Retinal pigment epithelial cell (primary cell): ENCODE results near the gene LIMCH1.

Source experiments
- DNase-seq: peaks from one replicate; pipeline ENCODE4 v3.0.0-alpha.2; 2010; ENCODE audit warnings: low read depth
- H3K4me3 ChIP-seq: 2 replicates; pipeline ENCODE4 v1.5.1; 2011; ENCODE audit warnings: mild to moderate bottlenecking, low read length, control low read depth, moderate library complexity
- CTCF ChIP-seq: conservative IDR thresholded peaks from 2 replicates; pipeline ENCODE4 v1.5.1; 2011; ENCODE audit warnings: low read depth, low read length, control low read depth, inconsistent platforms

The LIMCH1 gene

GRCh38 chr4:41538887-41539498, 1.0 kb downstream of the LIMCH1 start:
- no peak for TF ChIP-seq CTCF
- H3K4me3 ChIP-seq: no peak overlapping the region
- no peak for DNase-seq

- no peak overlapping the region for H3K4me3 ChIP-seq
- no peak for TF ChIP-seq CTCF
- no peak for DNase-seq
Observed at GRCh38 chr4:41539711-41540110, 1.8 kb downstream of the LIMCH1 start.

GRCh38 chr4:41540687-41541086, 2.7 kb downstream of the LIMCH1 start:
- DNase-seq: no peak
- H3K4me3 ChIP-seq: no peak overlapping the region
- no peak for TF ChIP-seq CTCF

GRCh38 chr4:41541687-41542094, 3.7 kb downstream of the LIMCH1 start:
- no peak for TF ChIP-seq CTCF
- no peak overlapping the region for H3K4me3 ChIP-seq
- no peak for DNase-seq

- TF ChIP-seq CTCF: no peak
- no peak for DNase-seq
- no peak overlapping the region for H3K4me3 ChIP-seq
Observed at GRCh38 chr4:41542526-41543275, 4.7 kb downstream of the LIMCH1 start.

GRCh38 chr4:41545238-41545637, 7.3 kb downstream of the LIMCH1 start:
- no peak for TF ChIP-seq CTCF
- no peak overlapping the region for H3K4me3 ChIP-seq
- DNase-seq: no peak

- TF ChIP-seq CTCF: no peak
- no peak for DNase-seq
- no peak overlapping the region for H3K4me3 ChIP-seq
Observed at GRCh38 chr4:41546638-41547037, 8.7 kb downstream of the LIMCH1 start.
